OCI-LY7 (cell line): ENCODE data around the gene GALNT2. TPM values are rescaled to one million over a fixed set of nuclear protein-coding genes. Genes with fewer than 3 reads are reported as not detected.

ENCODE experiments used
- BruUV-seq: library from RNA; stranded (reverse); fragments of 400-500 nt; replicated peaks from 2 replicates; lab custom pipeline; 2021; lab: Mats Ljungman, UMichigan
- CTCF ChIA-PET: fragments of 300-600 bp; sonication (Branson Sonifier 250); formaldehyde crosslinking; loops from one replicate; lab custom pipeline; 2022; ENCODE audit warnings: antibody characterized with exemption; ENCODE audit not compliant: unreplicated experiment; lab: Charles Lee
- POLR2A ChIA-PET: fragments of 300-600 bp; sonication (Branson Sonifier 250); formaldehyde crosslinking; loops from one replicate; lab custom pipeline; 2022; ENCODE audit warnings: antibody characterized with exemption; lab: Charles Lee
- DNase-seq: peaks from one replicate; pipeline ENCODE4 v3.0.0-alpha.2; 2015; ENCODE audit warnings: low spot score
- H2AFZ ChIP-seq: fragments of 200-600 bp; sonication (generic), shearing (Covaris generic); 2 replicates; pipeline ENCODE4 v1.6.1; 2014; ENCODE audit warnings: mild to moderate bottlenecking, antibody characterized with exemption, low read length, moderate library complexity
- H3K27ac ChIP-seq: fragments of 200-600 bp; sonication (generic); 2 replicates; pipeline ENCODE4 v1.5.1; 2014; ENCODE audit warnings: mixed run types, low read depth, mild to moderate bottlenecking, moderate library complexity, low read length, inconsistent platforms; ENCODE audit not compliant: poor library complexity, severe bottlenecking
- H3K36me3 ChIP-seq: fragments of 200-600 bp; sonication (generic); 2 replicates; pipeline ENCODE4 v1.6.1; 2014; ENCODE audit warnings: mild to moderate bottlenecking, antibody characterized with exemption, low read length, moderate library complexity, mixed read lengths; ENCODE audit not compliant: insufficient read depth
- H3K4me1 ChIP-seq: fragments of 200-600 bp; sonication (generic); 2 replicates; pipeline ENCODE4 v1.5.1; 2014; ENCODE audit warnings: mild to moderate bottlenecking, low read length; ENCODE audit not compliant: insufficient read depth, poor library complexity, severe bottlenecking
- H3K4me2 ChIP-seq: fragments of 200-600 bp; sonication (generic); 2 replicates; pipeline ENCODE4 v1.6.1; 2014; ENCODE audit warnings: mild to moderate bottlenecking, low read length
- H3K4me3 ChIP-seq: fragments of 200-600 bp; sonication (generic); 2 replicates; pipeline ENCODE4 v1.5.1; 2014; ENCODE audit warnings: mild to moderate bottlenecking, low read depth, low read length; ENCODE audit not compliant: poor library complexity, severe bottlenecking
- H3K79me2 ChIP-seq: fragments of 200-600 bp; sonication (generic); 2 replicates; pipeline ENCODE4 v1.6.1; 2016; ENCODE audit warnings: low read depth, mild to moderate bottlenecking, low read length, moderate library complexity, mixed read lengths; ENCODE audit not compliant: insufficient read depth
- H3K9me2 ChIP-seq: fragments of 200-600 bp; sonication (generic); 2 replicates; pipeline ENCODE4 v1.6.1; 2016; ENCODE audit warnings: mild to moderate bottlenecking, low read length, mixed read lengths; ENCODE audit not compliant: insufficient read depth
- H3K9me3 ChIP-seq: fragments of 200-600 bp; sonication (generic); 2 replicates; pipeline ENCODE4 v1.6.1; 2014; ENCODE audit warnings: mild to moderate bottlenecking, mixed run types, low read length, mixed read lengths
- H4K20me1 ChIP-seq: fragments of 200-600 bp; sonication (generic); 2 replicates; pipeline ENCODE4 v1.6.1; 2014; ENCODE audit warnings: mild to moderate bottlenecking, antibody characterized with exemption, low read length, moderate library complexity, mixed read lengths; ENCODE audit not compliant: insufficient read depth
- CTCF ChIP-seq: fragments of 200-600 bp; sonication (generic); conservative IDR thresholded peaks from 2 replicates; pipeline ENCODE4 v1.5.1; 2014; ENCODE audit warnings: mild to moderate bottlenecking, antibody characterized with exemption, low read length, moderate library complexity, mixed read lengths
- EZH2phosphoT487 ChIP-seq: fragments of 200-600 bp; sonication (generic); IDR thresholded peaks from 2 replicates; pipeline ENCODE4 v1.6.1; 2018; ENCODE audit warnings: low read depth, borderline replicate concordance, mild to moderate bottlenecking, mixed run types, antibody characterized with exemption, low read length, moderate library complexity, mixed read lengths
- intact Hi-C: fragments of 100-400 bp; cut with micrococcal nuclease; formaldehyde crosslinking; loops from one replicate; pipeline ENCODE4 v1.10.0; 2022; ENCODE audit not compliant: unreplicated experiment
- total RNA-seq, 2 experiments: library from RNA; depleted of rRNA in 1 of 2; stranded (reverse); fragments of >200 nt in 1 of 2; shearing (Covaris generic) in 1 of 2; gene quantifications; 2 replicates each; pipeline ENCODE4 v1.2.3, GENCODE V29; 2014 to 2022

The GALNT2 gene
- total RNA-seq, 2 experiments from 2014 or later = 29.9 to 67.3 TPM

GRCh38 chr1:230303822-230304221 lies 236.8 kb downstream of the GALNT2 start:
- intact Hi-C loops = loop anchor here (10.0 kb wide), 1 partner anchor 319 kb away; no protein-coding TSS in a partner anchor
- TF ChIP-seq CTCF (no peak), EZH2phosphoT487 (no peak)
- no peak for DNase-seq
- Histone ChIP-seq H4K20me1 (no peaks in the 10 kb centered on the region), H3K36me3 (no peaks in the 10 kb centered on the region), H2AFZ (no peak overlapping the region), H3K9me3 (no peaks in the 10 kb centered on the region), H3K4me2 (no peak overlapping the region), H3K9me2 (no peaks in the 10 kb centered on the region), H3K4me1 (peaks cover 13% of the 10 kb centered on the region), H3K27ac (no peak overlapping the region), H3K79me2 (no peaks in the 10 kb centered on the region), H3K4me3 (no peak overlapping the region)
- BruUV-seq = no TSS peak
- POLR2A ChIA-PET = interaction anchor here (1.2 kb wide), 1 partner anchor 15 kb away, joined by 3 read pairs; no protein-coding TSS in a partner anchor
- CTCF ChIA-PET = no interaction called here

- no peak overlapping the region for H3K4me2 ChIP-seq
- no peaks in the 10 kb centered on the region for H3K9me2 ChIP-seq
- no peaks in the 10 kb centered on the region for H3K9me3 ChIP-seq
- intact Hi-C loops = loop anchor here (10.0 kb wide), 1 partner anchor 321 kb away; no protein-coding TSS in a partner anchor
- H3K27ac ChIP-seq = no peak overlapping the region
- CTCF ChIA-PET = interaction anchor here (1.0 kb wide), 1 partner anchor 26 kb away, joined by 3 read pairs; no protein-coding TSS in a partner anchor
- H3K79me2 ChIP-seq = no peaks in the 10 kb centered on the region
- TF ChIP-seq CTCF (no peak; the same call in 1 of the 2 replicates), EZH2phosphoT487 (no peak)
- POLR2A ChIA-PET = interaction anchor here (0.6 to 1.1 kb wide), 3 partner anchors 43 to 747 kb away, joined by 3 to 5 read pairs (median 3); no protein-coding TSS in a partner anchor
- peaks cover 6% of the 10 kb centered on the region for H3K4me1 ChIP-seq
- H2AFZ ChIP-seq = peak overlapping the region; percentile 29; the same call in 1 of the 2 replicates
- no peaks in the 10 kb centered on the region for H3K36me3 ChIP-seq
- DNase-seq = peak; percentile 57
- no peaks in the 10 kb centered on the region for H4K20me1 ChIP-seq
- no peak overlapping the region for H3K4me3 ChIP-seq
- BruUV-seq = no TSS peak
Measured at GRCh38 chr1:230306169-230306568, 239.1 kb downstream of the GALNT2 start.

GRCh38 chr1:230307213-230307612 lies 240.2 kb downstream of the GALNT2 start:
- DNase-seq = no peak
- Histone ChIP-seq H3K4me3 (no peak overlapping the region), H4K20me1 (no peaks in the 10 kb centered on the region), H3K4me2 (no peak overlapping the region), H3K4me1 (peaks cover 4% of the 10 kb centered on the region), H3K9me3 (no peaks in the 10 kb centered on the region), H3K9me2 (no peaks in the 10 kb centered on the region), H2AFZ (peak overlapping the region; percentile 32; the same call in 1 of the 2 replicates), H3K27ac (no peak overlapping the region), H3K79me2 (no peaks in the 10 kb centered on the region), H3K36me3 (no peaks in the 10 kb centered on the region)
- no peak for TF ChIP-seq CTCF
- TF ChIP-seq EZH2phosphoT487 = no peak
- intact Hi-C loops = loop anchor here (10.0 kb wide), 1 partner anchor 322 kb away; no protein-coding TSS in a partner anchor
- CTCF ChIA-PET = no interaction called here
- POLR2A ChIA-PET = interaction anchor here (0.6 to 1.1 kb wide), 2 partner anchors 26 to 384 kb away, joined by 3 to 4 read pairs; no protein-coding TSS in a partner anchor
- BruUV-seq = no TSS peak
